Renal cortex interstitium (tissue), 11 donors: Measurements from ENCODE around the gene REPIN1. TPM values are rescaled to one million over a fixed set of nuclear protein-coding genes. Genes with fewer than 3 reads are reported as not detected.

Source experiments
- DNase-seq, 11 donors: peaks; one replicate each; pipeline ENCODE4 v3.0.0-alpha.2; 2013; ENCODE audit warnings: low read depth in 9 of 11, low spot score in 4 of 11; ENCODE audit errors: extremely low read depth in 1 of 11
- polyA plus RNA-seq, 3 donors: library from polyadenylated mRNA; unstranded; fragments of 120-200 nt; gene quantifications; one replicate each; pipeline ENCODE4 v1.2.1, GENCODE V29; 2013; ENCODE audit not compliant: insufficient read length in 3 of 3

REPIN1 gene
- polyA plus RNA-seq, 3 donors: 80.5 to 110 (median 109) TPM

GRCh38 chr7:150368884-150369747, 494 bp downstream of the REPIN1 start:
- DNase-seq: peak in 6 of 11 donors; percentile 51 to 82 (median 71)

GRCh38 chr7:150369748-150370501, 1.3 kb downstream of the REPIN1 start:
- no peak for DNase-seq

- no peak for DNase-seq
Observed at GRCh38 chr7:150370612-150371071, 2.0 kb downstream of the REPIN1 start.

DNA sequence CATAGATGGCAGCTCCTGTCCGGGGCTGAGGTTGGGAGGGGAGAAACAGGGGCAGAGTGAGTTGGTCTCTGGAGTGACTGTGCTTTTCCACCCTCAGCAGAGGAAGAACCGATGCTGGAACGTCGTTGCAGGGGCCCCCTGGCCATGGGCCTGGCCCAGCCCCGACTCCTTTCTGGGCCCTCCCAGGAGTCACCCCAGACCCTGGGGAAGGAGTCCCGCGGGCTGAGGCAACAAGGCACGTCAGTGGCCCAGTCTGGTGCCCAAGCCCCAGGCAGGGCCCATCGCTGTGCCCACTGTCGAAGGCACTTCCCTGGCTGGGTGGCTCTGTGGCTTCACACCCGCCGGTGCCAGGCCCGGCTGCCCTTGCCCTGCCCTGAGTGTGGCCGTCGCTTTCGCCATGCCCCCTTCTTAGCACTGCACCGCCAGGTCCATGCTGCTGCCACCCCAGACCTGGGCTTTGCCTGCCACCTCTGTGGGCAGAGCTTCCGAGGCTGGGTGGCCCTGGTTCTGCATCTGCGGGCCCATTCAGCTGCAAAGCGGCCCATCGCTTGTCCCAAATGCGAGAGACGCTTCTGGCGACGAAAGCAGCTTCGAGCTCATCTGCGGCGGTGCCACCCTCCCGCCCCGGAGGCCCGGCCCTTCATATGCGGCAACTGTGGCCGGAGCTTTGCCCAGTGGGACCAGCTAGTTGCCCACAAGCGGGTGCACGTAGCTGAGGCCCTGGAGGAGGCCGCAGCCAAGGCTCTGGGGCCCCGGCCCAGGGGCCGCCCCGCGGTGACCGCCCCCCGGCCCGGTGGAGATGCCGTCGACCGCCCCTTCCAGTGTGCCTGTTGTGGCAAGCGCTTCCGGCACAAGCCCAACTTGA, 2.7 kb downstream of the REPIN1 start:
- DNase-seq: no peak

GRCh38 chr7:150371996-150372270, 3.3 kb downstream of the REPIN1 start:
- no peak for DNase-seq

DNA sequence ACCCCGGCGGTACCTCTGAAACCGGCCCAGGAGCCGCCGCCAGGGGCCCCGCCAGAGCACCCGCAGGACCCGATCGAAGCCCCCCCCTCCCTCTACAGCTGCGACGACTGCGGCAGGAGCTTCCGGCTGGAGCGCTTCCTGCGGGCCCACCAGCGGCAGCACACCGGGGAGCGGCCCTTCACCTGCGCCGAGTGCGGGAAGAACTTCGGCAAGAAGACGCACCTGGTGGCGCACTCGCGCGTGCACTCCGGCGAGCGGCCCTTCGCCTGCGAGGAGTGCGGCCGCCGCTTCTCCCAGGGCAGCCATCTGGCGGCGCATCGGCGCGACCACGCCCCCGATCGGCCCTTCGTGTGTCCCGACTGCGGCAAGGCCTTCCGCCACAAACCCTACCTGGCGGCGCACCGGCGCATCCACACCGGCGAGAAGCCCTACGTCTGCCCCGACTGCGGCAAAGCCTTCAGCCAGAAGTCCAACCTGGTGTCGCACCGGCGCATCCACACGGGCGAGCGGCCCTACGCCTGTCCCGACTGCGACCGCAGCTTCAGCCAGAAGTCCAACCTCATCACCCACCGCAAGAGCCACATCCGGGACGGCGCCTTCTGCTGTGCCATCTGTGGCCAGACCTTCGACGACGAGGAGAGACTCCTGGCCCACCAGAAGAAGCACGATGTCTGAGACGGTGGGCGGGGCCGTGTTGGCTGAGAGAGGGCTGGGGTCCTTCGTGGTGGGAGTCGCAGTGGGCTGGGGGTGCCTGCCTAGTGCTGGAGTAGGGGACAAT, 3.8 kb downstream of the REPIN1 start:
- DNase-seq: no peak

- DNase-seq: no peak
Observed at GRCh38 chr7:150373049-150373801, 4.6 kb downstream of the REPIN1 start.

- no peak for DNase-seq
Observed at GRCh38 chr7:150374026-150374425, 5.4 kb downstream of the REPIN1 start.

DNA sequence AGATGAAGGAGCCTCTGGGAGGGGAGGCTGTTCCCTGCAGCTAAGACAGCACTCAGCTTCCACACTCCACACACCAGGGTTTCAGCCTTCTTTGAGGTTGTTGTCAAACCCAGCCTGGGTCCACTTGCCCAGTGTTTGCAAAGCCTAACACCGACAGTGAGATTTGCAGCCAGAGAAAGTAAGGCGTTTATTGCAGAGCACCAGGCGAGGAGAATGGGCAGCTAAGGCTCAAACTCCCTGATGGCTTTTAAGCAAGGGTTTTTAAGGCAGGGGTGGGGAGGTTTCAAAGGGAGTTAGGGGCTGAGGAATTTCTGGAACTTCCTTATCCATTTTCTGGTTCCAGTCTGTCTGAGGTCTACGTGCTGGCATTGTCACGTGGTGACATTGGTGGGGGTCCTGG, 5.8 kb downstream of the REPIN1 start:
- DNase-seq: no peak

GRCh38 chr7:150375662-150376521, 7.3 kb downstream of the REPIN1 start:
- no peak for DNase-seq

DNA sequence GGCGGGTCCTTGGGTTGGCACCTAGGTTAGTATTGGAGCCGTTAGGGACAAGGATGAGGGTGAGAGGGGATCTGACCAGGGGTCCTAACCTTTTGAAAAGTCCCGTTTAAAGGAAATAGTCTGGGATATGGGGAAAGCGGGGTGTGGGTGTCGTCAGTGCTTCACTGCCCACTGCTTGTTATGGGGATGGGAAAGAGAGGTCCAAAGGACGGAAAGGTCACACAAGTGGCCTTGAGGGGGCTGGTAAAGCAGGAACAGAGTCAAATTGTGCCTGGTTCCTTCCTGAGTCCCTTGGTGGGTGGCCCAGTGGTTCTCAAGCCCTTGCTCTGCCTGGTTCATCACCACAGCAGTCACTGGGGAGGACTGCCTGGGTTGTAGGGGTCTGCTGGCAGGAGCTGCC, 7.9 kb downstream of the REPIN1 start:
- DNase-seq: no peak

DNA sequence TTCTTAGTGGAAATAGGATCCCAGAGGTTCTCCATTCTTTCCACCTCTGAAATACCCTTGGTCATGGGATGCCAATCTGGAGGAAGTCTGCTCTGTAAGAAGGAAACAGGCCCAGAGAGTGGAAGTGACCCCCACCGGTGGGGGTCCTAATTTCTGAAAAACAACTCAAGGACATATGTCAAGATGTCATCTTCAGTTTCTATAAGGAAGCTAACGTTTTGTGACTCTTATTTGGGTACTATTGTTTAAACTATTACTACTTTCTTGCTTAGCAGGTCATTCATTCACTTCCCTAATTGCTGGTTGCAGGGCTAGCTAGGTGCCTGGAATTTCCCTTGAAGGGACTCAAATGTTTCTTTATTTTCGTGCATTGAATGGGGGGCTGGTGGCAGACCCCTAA, 8.6 kb downstream of the REPIN1 start:
- no peak for DNase-seq

DNA sequence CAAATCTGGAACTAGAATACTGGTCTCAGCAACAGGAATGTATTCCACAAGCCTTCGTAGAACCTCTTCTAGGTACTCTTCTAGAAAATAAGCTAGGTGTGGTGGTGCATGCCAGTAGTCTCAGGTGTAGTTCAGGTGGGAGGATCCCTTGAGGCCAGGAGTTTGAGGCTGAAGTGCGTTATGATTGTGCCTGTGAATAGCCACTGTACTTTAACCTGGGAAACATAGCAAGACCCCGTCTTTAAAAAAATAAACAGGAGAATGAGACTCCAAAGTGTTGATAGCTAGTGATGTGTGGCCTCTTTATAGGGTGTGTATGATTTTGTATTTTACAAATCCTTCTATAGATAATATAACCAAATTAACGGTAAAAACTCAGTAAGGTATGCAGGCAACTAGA, 9.0 kb downstream of the REPIN1 start:
- DNase-seq: no peak

- DNase-seq: peak in 2 of 11 donors; percentile 66 to 67
Observed at GRCh38 chr7:150378115-150378852, 9.7 kb downstream of the REPIN1 start.

DNA sequence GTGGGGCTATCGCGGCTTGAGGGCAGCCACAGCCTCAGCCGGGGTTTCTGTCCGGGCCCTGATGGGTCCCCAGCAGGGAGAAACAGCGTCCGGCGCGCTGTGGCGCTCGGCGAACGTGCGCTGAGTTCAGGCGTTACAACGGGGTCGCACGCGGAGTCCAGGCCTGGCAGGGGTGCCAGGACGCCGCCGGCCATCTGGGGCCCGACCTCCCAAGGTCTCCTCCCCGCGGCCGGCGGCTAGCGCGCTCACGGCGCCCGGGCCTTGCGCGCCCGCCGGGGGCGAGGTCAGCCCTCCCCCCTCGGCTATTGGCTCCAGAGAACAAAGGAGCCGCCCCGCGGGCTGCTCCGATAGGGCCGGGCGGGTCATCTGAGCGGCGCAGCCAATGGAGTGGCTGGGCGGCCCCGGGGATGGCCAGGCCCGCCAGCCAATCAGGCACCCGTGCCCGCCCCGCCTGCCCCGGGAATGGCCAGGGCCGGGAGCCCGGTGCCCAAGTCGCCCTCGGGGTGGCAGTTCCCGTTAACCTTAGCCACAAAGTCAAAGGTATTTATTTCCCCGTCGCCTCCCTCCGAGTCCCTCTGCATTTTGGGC, 10.3 kb downstream of the REPIN1 start, which contains the start of gene ZNF775:
ZNF775 (plus strand) TSS at position 478 of the 588 bp plus-strand sequence. CDS start 9,141 bp downstream, outside the sequence.
- peak; percentile 72 to 95 (median 92) for DNase-seq
